OCI-LY3 (cell line): Measurements from ENCODE around the gene FAM120C.

Experiments used
- H2AFZ ChIP-seq: fragments of 200-600, 300-600 bp; shearing (Covaris generic); 2 replicates; pipeline ENCODE4 v1.6.0; 2014; ENCODE audit warnings: antibody characterized with exemption, low read depth, low read length
- H3K27ac ChIP-seq: fragments of 200-600, 300-600 bp; sonication (generic); 2 replicates; pipeline ENCODE4 v1.5.1; 2014; ENCODE audit warnings: mild to moderate bottlenecking, low read length, moderate library complexity, mixed read lengths
- H3K27me3 ChIP-seq: fragments of 200-600, 300-600 bp; sonication (generic); 2 replicates; pipeline ENCODE4 v1.6.1; 2014; ENCODE audit warnings: low read depth, low read length, mixed read lengths
- H3K36me3 ChIP-seq: fragments of 200-600, 300-600 bp; sonication (generic); replicated peaks from 2 replicates; pipeline ENCODE3; 2014; ENCODE audit warnings: low read depth, low read length, mixed read lengths
- H3K4me1 ChIP-seq: fragments of 300-600, 200-600 bp; sonication (generic); 2 replicates; pipeline ENCODE4 v1.6.1; 2014; ENCODE audit warnings: low read length, mixed read lengths
- H3K4me2 ChIP-seq: fragments of 200-600, 300-600 bp; sonication (generic); 2 replicates; pipeline ENCODE4 v1.6.1; 2014; ENCODE audit warnings: low read length, mixed read lengths
- H3K4me3 ChIP-seq: fragments of 300-600, 200-600 bp; sonication (generic); 2 replicates; pipeline ENCODE4 v1.5.1; 2014; ENCODE audit warnings: antibody characterized with exemption, mild to moderate bottlenecking, low read length, moderate library complexity
- H3K79me2 ChIP-seq: fragments of 300-600, 200-600 bp; shearing (Covaris generic); 2 replicates; pipeline ENCODE4 v1.6.1; 2014; ENCODE audit warnings: mild to moderate bottlenecking, low read length, mixed read lengths
- H3K9ac ChIP-seq: fragments of 300-600, 200-600 bp; shearing (Covaris generic); 2 replicates; pipeline ENCODE4 v1.6.0; 2014; ENCODE audit warnings: mild to moderate bottlenecking, low read length, moderate library complexity
- H3K9me3 ChIP-seq: fragments of 200-600, 300-600 bp; shearing (Covaris generic); 2 replicates; pipeline ENCODE4 v1.6.1; 2014; ENCODE audit warnings: low read length, mixed read lengths; ENCODE audit not compliant: insufficient read depth
- H4K20me1 ChIP-seq: fragments of 200-600, 300-600 bp; sonication (generic); 2 replicates; pipeline ENCODE4 v1.6.1; 2016; ENCODE audit warnings: low read length, mixed read lengths; ENCODE audit not compliant: insufficient read depth
- CTCF ChIP-seq: fragments of 200-600, 300-600 bp; sonication (generic); IDR thresholded peaks from 2 replicates; pipeline ENCODE4 v1.5.1; 2014; ENCODE audit warnings: antibody characterized with exemption, low read length, low read depth
- EZH2phosphoT487 ChIP-seq: fragments of 200-600 bp; shearing (Covaris generic); IDR thresholded peaks from 2 replicates; pipeline ENCODE4 v1.6.1; 2018; ENCODE audit warnings: antibody characterized with exemption, mixed run types, low read depth

Gene FAM120C

GRCh38 chrX:54048412-54048811 lies 134.6 kb downstream of the FAM120C start:
- Histone ChIP-seq H3K4me3 (no peak overlapping the region), H3K36me3 (no peaks in the 10 kb centered on the region), H3K79me2 (peaks cover 7% of the 10 kb centered on the region), H3K9ac (no peak overlapping the region), H3K27me3 (no peaks in the 10 kb centered on the region), H2AFZ (no peak overlapping the region), H3K27ac (no peak overlapping the region), H3K4me1 (peaks cover 8% of the 10 kb centered on the region), H3K9me3 (no peaks in the 10 kb centered on the region), H3K4me2 (no peak overlapping the region), H4K20me1 (no peaks in the 10 kb centered on the region)
- TF ChIP-seq CTCF (no peak), EZH2phosphoT487 (no peak)

DNA sequence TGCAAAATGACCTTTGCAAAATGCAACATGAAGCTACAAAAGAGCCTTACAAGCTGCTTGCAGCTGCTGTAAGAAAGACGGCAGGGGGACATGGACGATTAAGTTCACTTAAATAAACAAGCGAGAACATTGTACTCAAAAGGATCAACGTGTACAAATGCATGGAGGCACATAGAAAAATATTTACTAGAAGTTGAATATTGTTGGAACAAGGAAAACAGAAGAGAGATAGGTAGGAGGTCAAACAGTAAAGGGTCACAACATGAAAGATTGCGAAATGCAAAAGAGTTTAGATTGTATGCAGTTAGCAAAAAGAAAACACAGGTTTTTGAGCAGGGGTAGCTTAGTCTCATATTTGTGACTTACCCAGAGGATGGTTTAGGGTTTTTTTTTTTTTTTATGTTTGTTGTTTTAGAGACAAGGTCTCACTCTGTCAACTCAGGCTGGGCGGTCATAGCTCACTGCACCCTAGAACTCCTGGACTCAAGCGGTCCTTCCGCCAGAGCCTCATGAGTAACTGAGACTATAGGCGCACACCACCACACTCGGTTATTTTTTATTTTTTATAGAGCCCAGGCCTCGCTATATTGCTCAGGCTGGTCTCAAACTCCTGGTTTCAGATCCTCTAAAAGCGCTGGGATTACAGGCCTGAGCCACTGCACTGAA lies 137.4 kb downstream of the FAM120C start:
- Histone ChIP-seq H3K27me3 (no peaks in the 10 kb centered on the region), H3K36me3 (peaks cover 6% of the 10 kb centered on the region), H3K9ac (peak overlapping the region; percentile 88; the same call in 1 of the 2 replicates), H2AFZ (no peak overlapping the region; the same call in none of the 2 replicates), H3K4me3 (peak overlapping the region; percentile 98), H4K20me1 (no peaks in the 10 kb centered on the region), H3K27ac (peak overlapping the region; percentile 93), H3K9me3 (no peaks in the 10 kb centered on the region), H3K4me2 (peak overlapping the region; percentile 97), H3K79me2 (peaks cover 18% of the 10 kb centered on the region), H3K4me1 (peaks cover 10% of the 10 kb centered on the region)
- TF ChIP-seq EZH2phosphoT487 (no peak), CTCF (no peak)

DNA sequence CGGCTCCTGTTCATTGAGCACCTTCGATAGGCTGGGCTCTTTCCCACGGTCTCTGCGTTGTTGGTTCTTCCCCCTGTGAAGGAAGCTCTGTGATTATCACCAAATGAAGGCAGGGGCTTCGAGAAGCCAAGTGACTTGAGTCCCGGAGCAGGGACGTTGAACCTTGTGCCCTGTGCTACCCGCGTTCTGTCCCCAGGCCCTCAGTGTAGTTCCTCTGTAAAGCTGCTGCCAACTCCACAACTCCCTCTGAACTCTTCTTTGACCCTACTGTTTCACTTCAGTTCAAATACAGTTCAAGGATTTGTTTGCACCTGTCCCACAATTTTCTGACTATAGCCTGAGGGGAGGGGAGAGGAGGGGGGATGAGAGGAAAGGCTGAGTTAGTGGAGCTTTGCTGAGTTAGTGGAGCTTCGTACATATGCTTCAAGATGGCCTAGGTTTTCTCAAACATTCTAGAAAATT lies 138.1 kb downstream of the FAM120C start:
- Histone ChIP-seq H3K27me3 (no peaks in the 10 kb centered on the region), H3K27ac (peak overlapping the region; percentile 93), H3K4me3 (peak overlapping the region; percentile 98), H3K36me3 (peaks cover 10% of the 10 kb centered on the region), H2AFZ (peak overlapping the region; percentile 92), H3K4me1 (peaks cover 10% of the 10 kb centered on the region), H4K20me1 (no peaks in the 10 kb centered on the region), H3K9me3 (no peaks in the 10 kb centered on the region), H3K9ac (peak overlapping the region; percentile 88), H3K79me2 (peaks cover 18% of the 10 kb centered on the region), H3K4me2 (peak overlapping the region; percentile 97)
- no peak for TF ChIP-seq CTCF
- TF ChIP-seq EZH2phosphoT487 = no peak

GRCh38 chrX:54044126-54044876 lies 138.8 kb downstream of the FAM120C start, which contains the start of gene PHF8:
TSS of gene PHF8 (minus strand) at chrX:54044473. CDS start at chrX:54042728, 1,745 bp downstream.
- Histone ChIP-seq H3K9me3 (no peaks in the 10 kb centered on the region), H3K79me2 (peaks cover 18% of the 10 kb centered on the region), H3K36me3 (peaks cover 11% of the 10 kb centered on the region), H2AFZ (peak within 1 kb of the TSS; percentile 92), H3K9ac (peak within 1 kb of the TSS; percentile 98), H4K20me1 (no peaks in the 10 kb centered on the region), H3K27ac (peak within 1 kb of the TSS; percentile 93), H3K27me3 (no peaks in the 10 kb centered on the region), H3K4me1 (peaks cover 10% of the 10 kb centered on the region), H3K4me3 (peak within 1 kb of the TSS; percentile 98), H3K4me2 (peak within 1 kb of the TSS; percentile 97)
- TF ChIP-seq CTCF (no peak), EZH2phosphoT487 (no peak)
